Psoas muscle (tissue), 8 donors: ENCODE results near the gene CCL22. TPM values are rescaled to one million over a fixed set of nuclear protein-coding genes. Genes with fewer than 3 reads are reported as not detected.

Source experiments
- ATAC-seq, 4 donors: fragments of 200-7000 bp; cut with Tn5 transposase; one replicate each; pipeline ENCODE4 v1.9.1; 2020; ENCODE audit warnings: moderate library complexity in 3 of 4, mild to moderate bottlenecking in 2 of 4
- DNase-seq, 2 donors: peaks; one replicate each; pipeline ENCODE4 v3.0.0-alpha.2; 2020
- H3K27ac ChIP-seq: fragments of 200-600 bp; one replicate; pipeline ENCODE4 v1.8.0; 2022
- H3K27me3 ChIP-seq, 3 donors: fragments of 200-600 bp in 1 of 3; one replicate each; pipeline versions ENCODE4 v1.6.1 to v1.8.0; 2013 to 2022; ENCODE audit warnings: low read length in 2 of 3, mild to moderate bottlenecking in 2 of 3, moderate library complexity in 1 of 3; ENCODE audit not compliant: insufficient read depth in 3 of 3
- H3K36me3 ChIP-seq, 2 donors: fragments of 200-600 bp in 1 of 2; one replicate each; pipeline versions ENCODE4 v1.6.1 to v1.8.0; 2013 to 2022; ENCODE audit warnings: low read depth in 1 of 2, mild to moderate bottlenecking in 1 of 2, moderate library complexity in 1 of 2; ENCODE audit not compliant: insufficient read depth in 1 of 2
- H3K4me1 ChIP-seq: fragments of 200-600 bp; one replicate; pipeline ENCODE4 v1.8.0; 2022
- H3K4me3 ChIP-seq: fragments of 200-600 bp; one replicate; pipeline ENCODE4 v1.8.0; 2022; ENCODE audit warnings: mild to moderate bottlenecking
- H3K9me3 ChIP-seq: fragments of 200-600 bp; one replicate; pipeline ENCODE4 v1.8.0; 2022
- CTCF ChIP-seq: fragments of 200-600 bp; IDR thresholded peaks from one replicate; pipeline ENCODE4 v1.8.0; 2022; ENCODE audit warnings: antibody characterized with exemption
- WGBS, 3 donors: extraction: QIAGEN DNeasy Blood & Tissue Kit; methylation state at CpG; one replicate each; pipeline versions ENCODE4 v1.1.6 to v1.1.7; 2013; 5-methylcytosine and 5-hydroxymethylcytosine counted together
- intact Hi-C, 2 donors: fragments of 100-400 bp; cut with DNase I; formaldehyde crosslinking; loops; one replicate each; pipeline versions ENCODE4 v1.11.0 to v1.14.2; 2022
- polyA plus RNA-seq, 3 donors: library from polyadenylated mRNA; stranded (reverse); fragments of 200-250 nt; gene quantifications; one replicate each; pipeline ENCODE4 v1.2.3, GENCODE V29; 2013
- total RNA-seq, 4 donors: library from RNA; stranded (reverse); fragmentation: NEBNext Ultra II Directional in 2 of 4; extraction: Animal tissue kit (Norgen Biotek cat#: 25700) in 2 of 4; gene quantifications; one replicate each; pipeline versions ENCODE4 v1.2.1 to v1.2.4, GENCODE V29; 2021 to 2023
- donor health status: healthy with polysubstance abuse.
- donor health status: DM: no; HTN: no; CAD: no; lungs with moderate emphysema.
- donor health status: Bipolar disorder and iron deficiency.
- donor health status: healthy.
- donor health status: DM: yes; HTN: yes; CAD: no.
- donor health status: DM: no; HTN: no; CAD: no.
- donor health status: DM: no; HTN: no; CAD: no.
- donor health status: DM: yes; HTN: yes; CAD: no.

CCL22 gene
- total and polyA plus RNA-seq, 7 donors: 0.04 to 0.12 TPM; not detected in 5

DNA sequence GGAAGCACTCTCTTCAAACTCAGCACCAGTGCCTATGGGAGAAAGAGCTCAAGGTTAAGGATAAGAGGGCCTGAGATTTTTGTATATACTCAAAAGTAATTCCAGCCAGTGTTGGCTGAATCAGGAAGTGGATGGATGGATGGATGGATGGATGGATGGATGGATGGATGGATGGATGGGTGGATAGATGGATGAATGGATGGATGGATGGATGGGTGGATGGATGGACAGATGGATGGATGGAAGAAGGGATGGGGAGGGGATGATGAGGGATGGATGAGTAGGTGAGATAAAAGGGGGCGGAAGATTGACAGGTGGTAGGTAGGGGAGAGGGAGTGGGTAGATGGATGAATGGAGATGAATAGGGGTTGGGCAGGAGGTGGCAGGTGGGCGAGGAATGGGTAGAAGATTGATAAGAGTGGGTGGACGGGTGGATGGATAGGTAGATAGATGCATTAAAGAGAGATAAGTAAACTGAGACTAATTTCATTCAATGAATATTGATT lies 17.8 kb downstream of the CCL22 start:
- H3K27ac ChIP-seq: no peak overlapping the region
- H3K27me3 ChIP-seq: peaks cover 0 to 5% (median 4%) of the 10 kb centered on the region in 3 donors
- no peak for TF ChIP-seq CTCF
- H3K4me1 ChIP-seq: no peaks in the 10 kb centered on the region
- WGBS, 3 donors: 89 to 96% (median 91%) methylated on average over 3 of the region's 3 CpGs
- intact Hi-C loops: no loop called here
- no peak for DNase-seq
- no peak for ATAC-seq
- H3K4me3 ChIP-seq: no peak overlapping the region
- H3K9me3 ChIP-seq: no peaks in the 10 kb centered on the region
- H3K36me3 ChIP-seq: no peaks in the 10 kb centered on the region

- WGBS, 3 donors: 46 to 58% (median 47%) methylated on average over 5 of the region's 5 CpGs
- no peak for DNase-seq
- Histone ChIP-seq H3K27ac (no peak overlapping the region), H3K27me3 (peaks cover 0 to 4% (median 3%) of the 10 kb centered on the region in 3 donors), H3K9me3 (no peaks in the 10 kb centered on the region), H3K4me3 (no peak overlapping the region), H3K36me3 (no peaks in the 10 kb centered on the region), H3K4me1 (no peaks in the 10 kb centered on the region)
- no peak for ATAC-seq
- TF ChIP-seq CTCF: no peak
- intact Hi-C loops: no loop called here
These were observed 18.7 kb downstream of the CCL22 start for GRCh38 chr16:57377080-57377841.

- H3K27me3 ChIP-seq: peaks cover 0 to 3% (median 0%) of the 10 kb centered on the region in 3 donors
- no peaks in the 10 kb centered on the region for H3K9me3 ChIP-seq
- H3K36me3 ChIP-seq: no peaks in the 10 kb centered on the region
- ATAC-seq (no peak), DNase-seq (no peak)
- WGBS, 3 donors: 70 to 75% (median 71%) methylated on average over 10 of the region's 10 CpGs
- TF ChIP-seq CTCF: no peak
- intact Hi-C loops: no loop called here
- H3K4me3 ChIP-seq: no peak overlapping the region
- H3K27ac ChIP-seq: no peak overlapping the region
- no peaks in the 10 kb centered on the region for H3K4me1 ChIP-seq
These were observed 21.0 kb downstream of the CCL22 start for GRCh38 chr16:57379579-57379978.

DNA sequence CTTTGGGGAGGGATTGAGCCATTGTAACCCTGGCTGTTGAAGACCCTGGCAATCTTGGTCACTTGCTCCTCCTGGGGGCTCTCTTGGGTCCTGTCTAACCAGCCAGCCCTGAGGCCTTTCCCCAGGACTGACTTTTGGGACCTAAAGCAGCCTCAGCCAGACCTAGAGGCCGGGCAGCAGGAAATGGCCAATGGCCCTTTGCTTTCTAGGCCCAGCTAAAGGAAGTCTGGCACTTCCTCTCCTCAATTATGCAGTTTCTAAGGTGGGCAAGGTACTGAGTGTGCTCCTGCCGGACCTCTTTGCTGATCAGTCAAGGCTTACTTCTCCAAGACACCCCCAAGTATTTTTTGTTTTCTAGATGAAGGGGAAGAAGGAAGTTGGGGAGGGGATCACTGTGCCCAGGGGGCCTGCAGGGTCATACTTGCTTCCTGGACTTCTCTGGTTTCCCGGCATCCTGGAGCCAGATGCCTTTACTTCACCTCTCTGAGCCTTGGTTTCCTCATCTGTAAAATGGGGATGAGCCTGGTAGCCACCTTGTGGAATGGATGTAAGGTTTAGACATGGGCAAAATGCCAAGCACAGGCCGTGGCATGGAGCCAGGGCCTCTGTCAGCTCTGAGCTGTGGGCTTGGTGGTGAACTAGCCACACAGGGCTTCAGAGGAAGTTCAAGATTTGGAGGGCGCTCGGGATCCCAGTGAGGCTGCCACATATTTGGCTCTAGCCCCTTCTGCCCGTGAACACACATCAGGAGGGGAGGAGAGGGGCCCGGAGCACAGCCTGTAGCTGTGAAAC lies 22.3 kb downstream of the CCL22 start:
- Histone ChIP-seq H3K27ac (no peak overlapping the region), H3K27me3 (peaks cover 0 to 3% (median 0%) of the 10 kb centered on the region in 3 donors), H3K36me3 (no peaks in the 10 kb centered on the region), H3K4me1 (no peaks in the 10 kb centered on the region), H3K4me3 (no peak overlapping the region), H3K9me3 (no peaks in the 10 kb centered on the region)
- ATAC-seq: no peak
- intact Hi-C loops: no loop called here
- TF ChIP-seq CTCF: no peak
- 45 to 58% (median 48%) methylated on average over 8 of the region's 8 CpGs for WGBS, 3 donors
- no peak for DNase-seq
